Measurements from ENCODE around the gene MED13.
"Not testable (repeated sequence)": the region's sequence is repeated elsewhere in the genome, so short reads cannot be mapped to it uniquely, and the experiment has no call there.

MED13 gene

DNA sequence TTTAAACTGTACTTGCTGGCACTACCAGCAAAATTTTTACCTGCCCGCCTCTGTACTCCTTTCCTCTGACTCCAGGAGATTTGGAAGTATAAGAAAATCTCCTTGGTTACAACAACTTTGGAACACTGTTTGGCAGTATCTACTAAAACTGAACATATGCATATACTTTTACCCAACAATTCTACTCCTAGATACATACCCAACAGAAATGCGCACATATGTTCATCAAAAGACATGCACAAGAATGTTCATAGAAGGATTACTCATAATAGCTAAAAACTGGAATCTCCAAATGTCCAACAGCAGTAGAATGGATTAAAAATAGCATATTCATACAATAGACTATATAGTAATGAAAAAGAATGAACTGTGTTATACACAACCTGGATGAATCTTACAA is 21.7 kb upstream of the MED13 start:
- DNase-seq (ENCODE audit: low read depth): no peak

DNA sequence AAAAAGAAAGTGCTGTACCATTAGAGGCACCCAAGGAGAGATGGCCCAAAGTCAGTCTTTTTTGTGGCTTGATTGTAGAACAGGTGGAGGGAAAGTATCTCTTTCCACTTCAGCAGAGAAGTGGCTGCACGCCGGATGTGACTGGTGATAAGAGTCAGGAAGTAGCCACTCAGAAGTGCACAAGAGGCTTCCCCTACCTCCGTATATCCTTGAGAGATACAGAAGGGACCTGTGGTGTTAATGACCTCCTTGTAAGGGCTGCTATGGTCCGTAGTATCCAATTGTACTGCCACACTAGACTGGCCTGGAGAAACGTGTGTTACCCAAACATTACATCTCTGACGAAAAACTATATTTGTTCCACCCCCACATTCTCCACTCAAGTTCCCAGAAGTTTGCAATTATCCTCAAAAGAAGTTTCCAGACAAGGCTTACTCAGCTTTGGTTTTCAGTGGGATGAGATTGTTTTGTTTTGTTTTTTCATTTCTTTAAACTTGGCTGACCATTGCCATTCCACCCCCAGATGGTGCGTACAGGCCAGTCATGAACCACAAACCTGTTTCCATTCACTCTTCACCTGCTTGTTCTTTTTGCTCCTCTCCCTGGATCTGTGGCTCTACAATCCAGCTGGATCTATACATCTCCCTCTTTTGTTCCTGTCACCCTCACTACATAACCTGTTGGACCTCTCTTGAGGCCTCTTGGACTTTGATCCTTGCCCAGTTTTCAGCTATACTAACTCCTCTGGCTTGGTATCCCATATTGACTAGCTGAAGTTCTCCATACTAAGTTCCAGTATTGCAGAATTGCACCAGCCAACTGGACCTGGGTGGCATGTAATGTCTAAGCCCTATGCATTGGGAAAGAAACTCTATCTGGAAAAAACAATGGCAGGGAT is 20.7 kb upstream of the MED13 start:
- DNase-seq (ENCODE audit: low read depth): no peak

DNA sequence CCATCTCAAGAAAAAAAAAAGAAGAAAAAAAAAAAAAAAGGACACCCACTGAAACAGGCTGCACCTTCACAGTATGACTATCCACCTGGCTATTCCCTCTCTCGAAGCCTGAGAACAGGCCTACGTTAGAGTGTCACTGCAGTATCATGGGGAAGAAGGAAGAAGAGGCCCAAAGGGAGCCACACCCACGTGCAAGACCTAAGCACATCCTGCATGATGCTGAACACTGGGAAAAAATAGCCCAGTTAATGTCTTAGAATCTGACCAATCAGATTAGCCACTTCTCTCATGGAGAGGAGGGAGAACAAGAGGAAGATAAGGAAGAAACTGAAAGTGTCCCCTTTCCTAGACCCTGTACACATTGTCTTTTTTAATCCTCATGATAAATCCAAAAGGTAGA is 19.5 kb upstream of the MED13 start:
- DNase-seq (ENCODE audit: low read depth): no peak

DNA sequence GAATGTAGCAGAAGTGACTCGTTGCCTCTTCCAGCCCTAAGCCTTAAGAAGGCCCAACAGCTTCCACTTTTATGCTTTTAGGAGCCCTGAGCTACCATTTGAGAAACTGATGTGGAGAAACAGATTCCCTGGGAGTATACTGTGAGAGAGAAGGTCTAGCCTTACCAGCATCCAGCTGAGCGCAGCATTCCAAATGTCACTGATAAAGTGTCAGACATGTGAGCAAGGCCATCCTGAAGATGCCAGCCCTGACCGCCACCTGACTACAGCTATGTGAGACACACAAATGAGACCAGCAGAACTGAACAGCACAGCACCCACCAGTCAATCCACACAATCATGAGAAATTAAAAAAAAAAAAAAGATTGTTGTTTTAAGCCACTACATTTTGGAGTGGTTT is 18.6 kb upstream of the MED13 start:
- DNase-seq (ENCODE audit: low read depth): no peak

DNA sequence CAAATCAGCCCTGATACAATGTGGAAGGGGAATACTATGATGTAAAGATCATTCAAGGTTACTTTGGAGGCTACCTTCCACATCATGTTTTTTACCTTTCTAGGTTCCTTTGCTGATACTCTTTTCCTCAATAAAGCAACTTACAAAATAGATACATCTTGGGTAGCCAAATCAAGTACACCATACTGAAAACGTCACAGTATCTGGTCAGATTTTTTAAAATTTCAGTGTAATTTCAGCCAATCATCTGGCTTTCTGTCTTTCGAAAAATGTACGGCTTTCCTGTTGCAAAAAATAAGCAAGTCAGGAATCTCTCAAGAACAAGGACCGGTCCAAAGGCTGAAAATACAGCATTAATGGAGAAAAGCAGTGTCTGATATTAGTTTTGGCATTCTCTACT is 15.6 kb upstream of the MED13 start:
- no peak for DNase-seq (ENCODE audit: low read depth)

DNA sequence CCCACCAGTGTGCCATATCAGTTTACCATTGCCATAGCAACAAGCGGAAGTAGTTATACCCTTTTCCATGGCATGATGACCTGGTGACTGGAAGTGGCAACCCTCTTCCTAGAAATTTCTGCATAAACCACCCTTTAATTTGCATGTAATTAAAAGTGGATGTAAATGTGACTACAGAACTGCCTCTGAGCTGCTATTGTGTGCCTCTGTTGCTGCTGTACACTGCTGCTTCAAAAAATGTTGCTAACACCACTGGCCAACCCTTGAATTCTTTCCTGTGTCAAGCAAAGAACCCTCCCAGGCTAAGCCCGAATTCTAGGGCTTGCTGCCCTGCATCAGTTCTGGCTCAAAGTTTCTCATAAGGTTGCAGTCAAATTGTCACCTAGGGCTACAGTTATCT is 12.9 kb upstream of the MED13 start:
- DNase-seq (ENCODE audit: low read depth): no peak

DNA sequence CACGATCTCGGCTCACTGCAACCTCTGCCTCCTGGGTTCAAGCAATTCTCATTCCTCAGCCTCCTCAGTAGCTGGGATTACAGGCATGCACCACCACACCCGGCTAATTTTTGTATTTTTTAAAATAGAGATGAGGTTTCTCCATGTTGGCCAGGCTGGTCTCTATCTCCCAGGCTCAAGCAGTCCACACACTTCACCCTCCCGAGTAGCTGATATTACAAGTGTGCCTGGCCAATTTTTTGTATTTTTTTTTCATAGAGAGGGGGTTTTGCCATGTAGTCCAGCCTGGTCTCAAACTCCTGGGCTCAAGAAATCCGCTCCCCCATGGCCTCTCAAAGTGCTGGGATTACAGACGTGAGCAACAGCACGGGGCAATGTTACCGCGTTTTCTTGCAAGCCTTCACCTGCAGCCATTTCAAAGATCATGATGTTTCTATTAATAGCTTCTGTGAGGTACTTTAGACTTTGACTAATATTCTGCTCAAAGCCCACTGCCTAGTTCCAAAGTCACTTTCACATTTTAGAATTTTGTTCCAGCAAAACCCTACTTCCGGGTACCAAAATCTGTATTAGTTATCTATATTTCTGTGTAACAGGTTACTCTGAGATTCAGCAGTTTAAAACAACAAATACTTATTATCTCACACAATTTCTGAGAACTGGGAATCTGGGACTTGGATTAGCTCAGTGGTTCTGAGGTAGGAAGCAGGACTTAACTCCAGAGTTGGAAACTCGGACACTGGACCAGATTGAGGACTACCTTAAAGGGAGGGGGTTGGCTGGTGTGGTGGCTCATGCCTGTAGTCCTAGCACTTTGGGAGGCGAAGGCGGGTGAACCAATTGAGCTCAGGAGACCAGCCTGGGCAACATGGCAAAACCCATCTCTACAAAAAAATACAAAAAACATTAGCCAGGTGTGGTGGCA is 12.0 kb upstream of the MED13 start:
- no peak for DNase-seq (ENCODE audit: low read depth)

DNA sequence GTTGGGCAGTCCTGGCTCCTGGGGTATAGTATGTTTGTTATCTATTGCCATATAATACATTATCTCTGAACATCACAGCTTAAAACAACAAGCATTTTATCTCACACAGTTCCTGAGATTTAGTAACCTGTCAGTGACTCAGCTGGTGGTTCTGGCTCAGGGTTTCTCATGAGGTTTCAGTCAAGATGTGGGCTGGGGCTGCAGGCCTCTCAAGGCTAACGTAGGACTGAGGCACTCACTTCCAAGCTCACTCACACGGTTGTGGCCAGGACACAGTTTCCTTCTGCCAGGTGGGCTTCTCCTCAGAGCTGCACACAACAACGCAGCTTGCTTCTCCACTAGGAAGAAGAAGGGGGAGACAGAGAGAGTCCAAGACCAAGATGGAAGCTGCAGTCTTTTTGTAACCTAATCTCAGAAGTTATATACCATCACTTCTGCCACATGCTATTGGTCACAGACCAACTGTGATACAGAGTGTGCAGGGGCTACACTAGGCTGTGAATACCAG is 10.3 kb upstream of the MED13 start:
- DNase-seq (ENCODE audit: low read depth): no peak

DNA sequence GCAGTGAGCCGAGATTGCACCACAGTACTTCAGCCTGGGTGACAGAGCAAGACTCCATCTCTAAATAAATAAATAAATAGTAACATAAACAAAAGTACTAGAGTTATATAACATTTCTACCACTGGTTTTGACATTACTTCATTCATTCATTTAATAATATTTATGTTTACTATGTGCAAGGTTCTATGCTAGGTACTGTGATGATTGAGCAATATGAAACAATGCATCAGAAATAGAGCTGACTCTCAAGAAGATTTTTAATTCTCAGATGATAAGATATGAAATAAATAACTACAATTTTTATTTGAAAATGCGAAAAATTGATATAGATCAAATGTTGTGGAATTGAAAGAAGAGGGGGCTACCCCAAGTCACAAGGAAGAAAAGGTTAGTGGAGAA is 8.9 kb upstream of the MED13 start:
- DNase-seq (ENCODE audit: low read depth): no peak

DNA sequence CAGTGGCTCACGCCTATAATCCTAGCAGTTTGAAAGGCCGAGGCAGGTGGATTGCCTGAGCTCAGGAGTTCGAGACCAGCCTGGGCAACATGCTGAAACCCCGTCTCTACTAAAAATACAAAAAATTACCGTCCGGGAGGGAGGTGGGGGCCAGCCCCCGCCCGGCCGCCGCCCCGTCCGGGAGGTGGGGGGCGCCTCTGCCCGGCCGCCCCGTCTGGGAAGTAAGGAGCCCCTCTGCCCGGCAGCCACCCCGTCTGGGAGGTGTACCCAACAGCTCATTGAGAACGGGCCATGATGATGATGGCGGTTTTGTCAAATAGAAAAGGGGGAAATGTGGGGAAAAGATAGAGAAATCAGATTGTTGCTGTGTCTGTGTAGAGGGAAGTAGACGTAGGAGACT is 7.8 kb upstream of the MED13 start:
- DNase-seq (ENCODE audit: low read depth): not testable (repeated sequence)

DNA sequence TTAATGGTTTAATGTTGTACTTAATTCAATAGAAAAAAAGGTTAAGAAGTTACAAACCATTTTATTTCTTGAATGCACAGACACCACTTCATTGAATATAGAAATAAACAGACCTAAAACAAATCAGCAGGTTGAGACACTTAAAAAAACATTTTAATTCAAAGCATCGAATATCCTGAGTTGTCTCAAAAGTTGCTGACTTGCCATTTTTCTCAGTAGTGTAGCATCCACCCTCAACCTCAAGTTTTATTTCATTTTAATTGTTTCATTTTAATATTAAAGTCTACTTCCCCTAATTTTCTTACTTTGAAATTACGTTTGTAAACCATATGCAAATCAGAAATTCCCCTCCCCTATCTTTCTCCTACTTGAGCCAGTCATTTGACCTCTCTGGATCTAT is 5.8 kb upstream of the MED13 start:
- no peak for DNase-seq (ENCODE audit: low read depth)

DNA sequence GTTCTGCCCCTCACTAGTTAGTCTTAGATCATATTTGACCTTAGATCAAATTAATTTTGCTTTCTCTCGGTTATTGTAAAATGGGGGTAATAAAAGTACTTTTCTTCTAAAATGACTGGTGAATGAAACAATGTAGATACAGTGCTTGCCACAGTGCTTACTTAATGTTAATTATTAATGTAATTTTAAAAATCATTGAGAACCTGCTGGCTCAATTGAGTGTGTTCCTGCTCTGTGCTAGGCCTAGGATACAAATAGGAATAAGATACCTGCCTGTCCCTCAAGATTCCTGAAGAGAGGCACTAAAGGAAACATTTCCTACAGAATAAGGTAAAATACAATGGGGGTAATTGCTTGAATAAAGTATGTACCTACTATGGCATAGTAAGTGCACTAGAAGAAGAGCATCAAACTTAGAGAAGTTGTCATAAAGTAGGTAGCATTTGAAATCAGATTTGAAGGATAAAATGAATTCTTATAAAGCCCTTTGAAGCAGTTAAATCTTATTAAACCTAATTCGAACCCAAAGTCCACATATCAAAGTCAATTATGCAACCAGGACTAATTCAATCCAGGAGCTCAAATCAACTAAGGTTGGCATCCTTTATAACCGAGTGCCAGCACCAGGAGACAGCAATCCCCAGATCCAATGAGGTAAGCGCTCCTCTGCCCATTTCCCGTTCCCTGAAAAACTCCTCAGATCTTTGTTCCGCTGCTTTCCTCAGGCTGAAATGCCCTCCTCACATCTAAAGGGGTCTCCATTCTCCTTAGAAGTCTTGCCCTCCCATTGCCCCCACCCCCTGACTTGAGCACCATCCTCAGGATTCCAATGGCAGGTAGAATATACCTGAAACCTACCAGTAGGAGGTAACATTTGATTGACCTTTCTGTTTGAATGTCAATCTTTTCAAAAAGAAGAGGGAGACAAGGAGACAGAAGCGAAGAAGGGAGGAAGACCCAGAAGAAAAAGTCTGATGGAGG is 2.4 kb upstream of the MED13 start:
- no peak for DNase-seq (ENCODE audit: low read depth)

DNA sequence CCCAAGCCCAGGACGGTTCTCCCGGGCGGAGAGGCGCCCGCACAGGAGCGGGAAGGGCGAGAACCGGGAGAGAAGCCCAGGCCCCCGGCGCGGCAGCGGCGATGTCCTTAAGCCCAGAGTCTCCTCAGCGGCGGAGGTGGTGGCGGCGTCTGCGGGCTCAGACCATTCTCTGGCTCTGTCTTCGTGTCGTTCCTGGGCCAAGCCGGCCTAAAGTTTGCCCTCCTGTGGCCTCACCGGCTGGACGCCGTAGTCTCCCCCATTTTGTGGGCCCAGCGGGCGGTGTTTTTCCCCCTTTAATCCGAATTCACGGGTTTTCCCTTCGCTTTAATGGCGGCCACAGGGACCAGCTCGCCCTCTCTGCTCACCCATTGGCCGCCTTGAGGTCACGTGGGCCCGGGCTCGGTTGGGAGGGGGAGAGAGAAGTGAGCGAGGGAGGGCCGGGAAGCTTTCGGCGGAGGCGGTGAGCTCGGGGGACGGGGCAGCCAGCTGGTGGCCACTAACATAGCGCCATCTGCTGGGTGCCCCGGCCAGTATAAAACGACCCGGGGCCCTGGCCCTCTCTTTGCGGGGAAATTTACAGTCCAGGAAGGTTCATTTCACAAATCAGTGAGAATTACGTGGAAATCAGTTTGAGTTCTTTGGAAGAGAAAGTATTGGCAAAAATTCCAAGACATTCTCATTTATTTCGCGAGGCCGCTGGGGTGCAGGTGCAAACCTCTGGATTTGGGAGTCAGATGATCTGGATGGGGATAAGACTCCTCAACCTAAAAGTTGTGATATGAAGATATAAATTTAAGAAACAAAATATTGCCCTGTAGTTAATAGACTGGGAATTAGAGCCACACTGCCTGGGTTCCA is 762 bp upstream of the MED13 start:
- DNase-seq (ENCODE audit: low read depth): peak; percentile 96

DNA sequence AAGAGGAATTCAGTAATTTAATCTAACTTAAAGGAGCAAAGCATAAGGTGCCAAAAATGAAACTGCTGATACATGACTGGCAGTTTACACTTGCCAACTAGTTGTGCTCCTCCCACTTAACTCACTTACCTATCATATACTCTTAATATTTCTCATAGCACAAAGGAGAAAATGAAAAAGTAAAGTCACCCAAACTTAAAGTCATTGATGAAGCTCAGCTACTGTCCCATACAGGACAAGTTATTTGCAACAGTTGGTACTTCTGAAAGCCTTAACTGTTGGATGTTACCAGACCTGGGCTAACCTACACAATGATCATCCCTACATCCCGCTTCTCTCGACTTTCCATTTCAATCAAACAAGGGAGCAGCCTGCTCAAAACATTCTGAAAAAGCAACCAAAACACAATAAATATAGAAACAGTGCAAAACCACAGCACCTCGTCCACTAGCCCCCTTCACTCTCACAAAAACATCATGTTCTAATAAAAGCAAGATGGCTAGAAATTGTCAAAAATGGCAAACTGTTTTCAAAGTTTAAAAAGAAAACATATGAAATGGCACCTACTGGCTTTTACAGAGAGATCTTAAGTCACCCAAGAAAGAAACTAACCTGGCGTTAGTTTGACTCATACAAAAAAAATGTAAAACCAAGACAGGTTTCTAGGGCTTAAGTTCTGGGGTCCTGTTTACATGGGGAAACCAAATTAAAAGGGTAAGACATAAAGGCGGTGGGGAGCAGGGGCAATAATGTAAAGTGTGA is 868 bp downstream of the MED13 start:
- no peak for DNase-seq (ENCODE audit: low read depth)

DNA sequence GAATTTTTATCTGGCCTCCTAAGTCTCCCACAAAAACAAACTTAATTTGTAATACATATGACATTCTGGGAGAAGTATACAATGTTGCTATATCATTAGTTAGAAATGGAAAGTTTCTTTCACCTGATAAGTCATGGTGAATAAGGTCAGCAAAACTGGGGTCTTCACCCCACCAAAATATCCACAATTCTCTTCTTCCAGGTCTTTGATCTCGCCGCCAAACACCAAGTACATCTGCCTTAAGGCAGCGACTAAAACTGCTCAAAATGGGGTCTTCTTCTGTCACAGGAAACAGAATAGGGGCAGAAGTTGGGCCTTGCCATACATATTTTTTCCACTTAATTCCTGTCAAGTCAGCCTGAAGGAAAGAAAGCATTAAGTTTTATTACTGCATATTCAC is 2.1 kb downstream of the MED13 start:
- no peak for DNase-seq (ENCODE audit: low read depth)

DNA sequence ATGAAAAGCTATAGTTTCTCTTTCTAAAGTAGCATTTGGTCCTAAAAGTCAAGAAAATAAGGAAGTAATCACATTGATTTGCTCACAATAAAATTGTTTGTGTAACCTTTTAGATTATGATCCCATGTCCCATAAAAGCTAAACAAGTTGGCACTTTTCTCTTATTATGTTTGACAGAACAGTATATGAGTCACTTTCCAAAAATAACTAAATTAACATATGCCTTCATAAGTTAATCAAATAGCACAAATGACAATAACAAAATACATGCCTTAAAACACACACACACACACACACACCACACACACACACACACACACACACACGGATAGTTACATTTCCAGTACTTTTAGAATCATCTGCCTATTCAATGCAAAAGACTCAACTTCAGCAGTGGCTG is 2.8 kb downstream of the MED13 start:
- no peak for DNase-seq (ENCODE audit: low read depth)

DNA sequence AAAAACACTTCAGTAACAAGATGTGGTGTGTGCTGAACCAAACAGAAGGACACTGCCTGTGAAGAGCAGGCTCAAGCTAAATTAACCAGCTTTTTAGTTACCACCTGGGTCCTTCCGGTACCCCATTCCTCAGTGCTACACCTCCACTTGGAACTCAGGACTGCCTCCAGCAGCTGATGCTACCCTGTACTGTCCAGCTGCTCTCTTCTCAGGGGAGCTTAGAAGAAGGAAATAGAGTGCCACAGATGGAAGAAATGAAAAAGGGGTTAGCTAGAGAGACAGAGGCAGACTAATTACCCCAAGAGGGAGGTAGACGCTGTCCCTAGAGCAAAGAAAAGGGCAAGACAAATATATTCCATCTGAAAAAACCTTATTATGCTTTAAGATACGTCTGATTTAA is 5.7 kb downstream of the MED13 start:
- DNase-seq (ENCODE audit: low read depth): no peak

DNA sequence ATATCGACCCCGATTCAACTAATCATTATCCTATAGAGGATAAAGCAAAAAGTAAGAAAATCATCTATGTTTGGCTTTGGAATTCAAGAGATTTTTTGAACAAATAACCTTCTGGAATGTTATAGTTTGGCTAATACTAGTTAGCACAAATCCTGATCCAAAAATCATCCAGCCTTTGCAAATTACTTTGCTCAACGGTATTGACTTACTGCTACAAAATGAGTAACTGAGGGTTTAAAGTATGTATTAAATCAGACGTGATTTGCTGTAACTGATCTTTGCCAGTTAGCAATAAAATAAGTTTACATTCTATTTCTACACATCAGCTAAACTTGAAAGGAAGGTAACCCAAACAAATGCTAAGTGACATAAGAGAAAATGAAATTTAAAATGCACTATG is 6.5 kb downstream of the MED13 start:
- no peak for DNase-seq (ENCODE audit: low read depth)

DNA sequence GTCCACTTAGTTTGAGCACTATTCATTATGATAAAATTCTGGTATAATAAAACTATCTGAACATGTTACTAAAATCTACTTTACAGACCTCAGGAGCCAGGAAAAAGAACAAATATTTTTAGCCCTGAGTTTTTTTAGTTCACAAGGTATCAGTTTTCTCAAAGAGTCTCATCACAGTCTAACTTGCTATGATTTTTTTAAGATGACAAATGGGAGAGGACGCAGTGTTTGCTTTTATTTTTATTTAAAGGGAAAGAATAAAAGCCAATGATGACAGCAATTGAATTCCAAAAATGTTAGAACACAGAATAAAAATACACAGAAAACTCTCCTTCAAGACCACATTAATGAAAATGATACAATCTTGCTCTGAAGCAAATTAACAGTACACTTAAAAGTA is 7.4 kb downstream of the MED13 start:
- no peak for DNase-seq (ENCODE audit: low read depth)

DNA sequence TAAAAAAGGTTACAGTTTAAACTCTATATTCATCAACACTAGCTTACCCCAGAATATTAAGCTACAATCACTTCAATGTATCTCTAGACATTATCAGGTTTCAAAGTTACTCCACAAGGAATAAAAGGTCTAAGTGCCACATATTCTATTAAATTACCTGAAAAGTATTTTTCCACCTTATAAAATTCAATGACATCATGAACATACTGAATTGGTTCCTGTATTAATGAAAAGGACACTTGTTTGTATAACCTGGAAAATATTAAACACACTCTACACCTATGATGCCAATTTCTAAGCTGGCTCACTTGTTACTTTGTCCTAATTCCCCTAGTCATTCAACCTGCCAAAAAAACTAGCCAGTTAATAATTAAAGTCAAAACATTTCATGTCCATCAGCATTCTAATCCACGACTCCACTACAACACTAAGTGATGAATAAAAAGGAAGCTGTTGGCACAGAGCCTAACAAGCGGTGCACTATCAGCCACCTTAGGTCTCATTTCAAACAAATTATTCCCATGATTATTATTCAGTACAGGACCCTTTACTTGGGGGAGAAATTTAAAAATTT is 12.2 kb downstream of the MED13 start:
- DNase-seq (ENCODE audit: low read depth): no peak

Data from stimulated activated CD8-positive, alpha-beta memory T cell treated with anti-CD3 and anti-CD28 coated beads, Interleukin-7, amount 100 ng/mL, for 24 hours (primary cell).